ENCODE measurements around the gene CSNK1G2.
A peak's percentile ranks its signal among the peaks of the same experiment; 100 is the strongest.

CSNK1G2 gene

GRCh38 chr19:1941146-1942077 is at the start of gene CSNK1G2:
CSNK1G2 (plus strand) TSS chr19:1941172; CDS start chr19:1969773, 28,601 bp downstream.
- no peak for DNase-seq

- no peak for DNase-seq
Measured at GRCh38 chr19:1893791-1894190, 47.2 kb upstream of the CSNK1G2 start.

DNA sequence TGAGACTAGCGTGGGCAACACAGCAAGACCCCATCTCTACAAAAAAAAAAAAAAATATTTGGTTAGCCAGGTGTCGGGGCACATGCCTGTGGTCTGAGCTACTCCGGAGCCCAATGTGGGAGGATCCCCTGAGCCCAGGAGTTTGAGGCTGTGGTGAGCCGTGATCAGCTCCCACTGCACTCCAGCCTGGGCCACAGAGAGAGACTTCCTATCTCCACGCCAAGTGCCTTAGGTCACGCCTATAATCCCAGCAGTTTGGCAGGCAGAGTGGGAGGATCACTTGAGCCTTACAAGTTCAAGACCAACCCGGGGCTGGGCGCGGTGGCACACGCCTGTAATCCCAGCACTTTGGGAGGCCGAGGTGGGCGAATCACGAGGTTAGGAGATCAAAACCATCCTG is 44.5 kb upstream of the CSNK1G2 start:
- DNase-seq: no peak

DNA sequence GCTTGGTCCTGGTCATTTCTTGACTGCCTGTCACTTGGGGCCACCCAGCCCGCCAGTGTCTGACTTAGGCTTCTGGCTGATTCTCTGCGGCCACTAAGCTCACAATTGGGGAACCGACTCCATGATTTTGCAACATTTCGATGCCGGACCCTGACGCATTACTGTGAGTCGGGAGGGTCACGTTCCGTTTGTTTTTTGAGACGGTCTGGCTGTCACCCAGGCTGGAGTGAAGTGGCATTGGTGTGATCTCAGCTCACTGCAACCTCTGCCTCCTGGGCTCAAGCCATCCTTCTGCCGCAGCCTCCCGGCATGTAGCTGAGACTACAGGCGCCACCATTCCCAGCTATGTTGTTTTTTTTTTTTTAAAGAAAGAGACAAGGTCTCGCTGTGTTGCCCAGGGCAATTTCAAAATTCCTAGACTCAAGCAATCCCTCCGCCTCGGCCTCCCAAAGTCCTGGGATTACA is 39.0 kb upstream of the CSNK1G2 start:
- DNase-seq: no peak

DNA sequence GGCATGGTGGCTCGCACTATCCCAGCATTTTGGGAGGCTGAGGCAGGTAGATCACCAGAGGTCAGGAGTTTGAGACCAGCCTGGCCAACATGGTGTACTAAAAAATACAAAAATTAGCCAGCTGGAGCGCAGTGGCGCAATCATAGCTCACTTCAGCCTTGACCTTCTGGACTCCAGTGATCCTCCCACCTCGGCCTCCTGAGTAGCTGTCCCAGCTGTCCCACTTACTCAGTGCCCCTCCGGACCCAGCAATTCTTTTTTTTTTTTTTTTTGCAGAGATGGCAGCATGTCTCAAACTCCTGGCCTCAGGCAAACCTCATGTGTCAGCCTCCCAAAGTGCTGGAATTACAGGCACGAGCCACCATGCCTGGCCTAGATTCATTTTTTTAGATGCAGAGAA is 38.0 kb upstream of the CSNK1G2 start:
- no peak for DNase-seq

DNA sequence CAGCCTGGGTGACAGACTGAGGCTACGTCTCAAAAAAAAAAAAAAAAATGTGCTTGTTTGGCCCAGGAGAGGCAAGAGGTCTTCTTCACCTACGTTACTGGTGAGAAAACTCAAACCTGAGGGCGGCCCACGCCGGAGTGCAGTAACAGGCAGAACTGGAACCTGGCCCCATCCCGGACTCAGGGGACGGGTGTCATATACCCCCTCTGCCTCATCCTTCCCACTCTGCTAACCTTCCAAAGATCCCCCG is 36.2 kb upstream of the CSNK1G2 start:
- DNase-seq: no peak

- DNase-seq: peak; percentile 99
Measured at GRCh38 chr19:1905110-1905862, 35.7 kb upstream of the CSNK1G2 start, which contains the start of the genes ADAT3 and SCAMP4. ADAT3 (plus strand) TSS chr19:1905399; CDS start chr19:1912048, 6,649 bp downstream. SCAMP4 (plus strand) TSS chr19:1905399; CDS start chr19:1915020, 9,621 bp downstream.

- no peak for DNase-seq
Measured at GRCh38 chr19:1905863-1906375, 35.1 kb upstream of the CSNK1G2 start.

- no peak for DNase-seq
Measured at GRCh38 chr19:1906985-1907562, 33.9 kb upstream of the CSNK1G2 start.

DNA sequence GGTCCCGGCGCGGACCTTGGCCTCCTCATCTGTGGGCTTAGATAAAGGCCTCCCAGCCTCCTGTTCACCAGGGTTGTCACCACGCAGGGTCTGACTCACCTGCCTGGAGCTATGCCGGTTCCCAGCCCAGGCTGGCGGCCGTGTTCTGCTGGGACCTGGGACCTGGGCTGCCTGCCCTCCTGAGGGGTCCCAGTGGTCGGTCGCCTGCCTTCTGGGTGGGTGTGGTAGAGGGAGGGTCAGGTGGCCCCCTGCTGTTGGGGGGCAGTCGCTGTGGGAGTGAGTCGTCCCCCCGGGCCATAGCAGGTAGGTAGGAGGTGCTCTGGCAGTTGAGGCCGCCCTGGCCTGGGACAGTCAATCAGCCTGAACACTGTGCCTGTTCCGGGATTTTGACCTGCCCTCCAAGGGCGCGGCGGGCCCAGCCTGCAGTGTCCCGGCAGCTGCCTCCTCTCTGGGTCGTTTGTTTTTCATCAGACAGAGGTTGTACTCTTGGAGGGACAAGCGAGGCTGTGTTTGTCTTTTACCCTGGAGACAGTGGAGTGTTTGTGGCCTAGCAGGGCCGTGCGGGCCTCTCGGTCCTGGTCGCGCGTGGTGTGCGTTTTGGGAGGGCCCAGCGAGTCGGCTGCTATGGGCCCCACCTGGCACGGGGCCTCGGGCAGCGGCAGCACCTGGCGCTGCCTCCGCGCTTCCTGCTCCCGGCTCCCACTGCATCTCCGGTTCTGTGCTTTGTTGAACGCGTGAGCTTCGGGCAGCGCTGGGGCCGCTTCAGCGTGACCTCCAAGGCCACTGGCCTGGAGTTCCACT is 33.2 kb upstream of the CSNK1G2 start:
- no peak for DNase-seq

DNA sequence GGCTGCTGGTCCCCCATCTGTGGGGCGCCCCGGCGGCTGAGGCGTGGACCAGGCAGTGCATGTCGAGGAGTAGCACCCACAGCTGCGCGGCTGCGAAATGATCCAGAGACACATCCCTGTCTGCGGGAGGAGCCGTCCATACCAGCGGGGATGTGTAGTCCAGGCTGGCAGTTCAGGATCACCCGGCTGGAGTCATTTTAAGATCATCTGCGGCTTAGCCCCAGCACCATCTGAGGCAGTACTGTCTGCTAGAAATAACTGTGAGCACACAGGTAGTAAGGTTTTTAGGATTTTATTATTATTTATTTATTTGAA is 32.7 kb upstream of the CSNK1G2 start:
- no peak for DNase-seq

DNA sequence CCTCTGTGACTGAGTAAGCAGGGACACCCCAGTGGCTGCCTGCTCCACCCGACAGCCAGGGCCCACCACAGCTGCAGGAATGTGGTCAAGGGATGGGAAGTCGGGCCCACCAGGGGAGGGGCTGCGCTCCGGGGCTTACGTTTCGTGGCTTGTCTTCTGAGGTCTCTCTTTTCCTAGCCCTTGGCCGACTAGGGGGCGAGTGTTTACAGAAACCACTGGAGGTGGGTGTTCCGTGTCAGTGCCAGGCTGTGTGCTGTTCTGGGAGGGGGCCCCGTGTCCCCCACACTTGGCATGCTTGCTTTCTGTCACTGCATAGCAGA is 31.3 kb upstream of the CSNK1G2 start:
- no peak for DNase-seq

GRCh38 chr19:1910177-1910576 is 30.8 kb upstream of the CSNK1G2 start:
- DNase-seq: peak; percentile 32

GRCh38 chr19:1911098-1911497 is 29.9 kb upstream of the CSNK1G2 start:
- DNase-seq: no peak

DNA sequence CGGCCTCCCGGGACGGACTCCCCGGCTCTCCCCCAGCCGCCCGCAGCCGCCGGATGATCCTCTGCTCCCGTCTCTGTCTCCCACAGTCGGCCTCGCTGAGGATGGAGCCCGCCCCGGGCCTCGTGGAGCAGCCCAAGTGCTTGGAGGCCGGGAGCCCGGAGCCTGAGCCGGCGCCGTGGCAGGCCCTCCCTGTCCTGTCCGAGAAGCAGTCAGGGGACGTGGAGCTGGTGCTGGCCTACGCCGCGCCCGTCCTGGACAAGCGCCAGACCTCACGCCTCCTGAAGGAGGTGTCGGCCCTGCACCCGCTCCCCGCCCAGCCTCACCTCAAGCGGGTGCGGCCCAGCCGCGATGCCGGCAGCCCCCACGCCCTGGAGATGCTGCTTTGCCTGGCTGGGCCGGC is 29.0 kb upstream of the CSNK1G2 start:
- no peak for DNase-seq

DNA sequence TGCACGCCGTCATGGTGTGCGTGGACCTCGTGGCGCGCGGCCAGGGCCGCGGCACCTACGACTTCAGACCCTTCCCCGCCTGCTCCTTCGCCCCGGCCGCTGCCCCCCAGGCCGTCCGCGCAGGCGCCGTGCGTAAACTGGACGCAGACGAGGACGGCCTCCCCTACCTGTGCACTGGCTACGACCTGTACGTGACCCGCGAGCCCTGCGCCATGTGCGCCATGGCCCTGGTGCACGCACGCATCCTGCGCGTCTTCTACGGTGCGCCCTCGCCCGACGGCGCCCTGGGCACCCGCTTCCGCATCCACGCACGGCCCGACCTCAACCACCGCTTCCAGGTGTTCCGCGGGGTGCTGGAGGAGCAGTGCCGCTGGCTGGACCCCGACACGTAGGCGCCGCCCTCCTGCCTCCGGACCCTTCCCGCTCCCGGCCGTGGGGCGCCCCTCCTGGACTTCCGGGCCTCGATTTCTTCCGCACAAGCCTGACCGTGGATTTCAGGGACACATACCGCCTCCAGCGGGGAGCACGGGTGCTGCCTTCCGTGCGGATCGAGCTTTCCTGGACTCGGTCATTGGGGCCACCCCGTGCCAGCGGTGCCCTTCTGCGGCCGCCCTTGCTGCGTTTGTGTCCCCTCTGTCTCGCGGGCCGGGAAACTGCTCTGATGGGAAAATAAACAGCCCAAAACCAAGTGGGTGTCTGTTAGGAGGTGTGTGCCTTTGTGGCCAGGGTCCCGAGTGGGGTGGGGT is 28.0 kb upstream of the CSNK1G2 start:
- DNase-seq: no peak

DNA sequence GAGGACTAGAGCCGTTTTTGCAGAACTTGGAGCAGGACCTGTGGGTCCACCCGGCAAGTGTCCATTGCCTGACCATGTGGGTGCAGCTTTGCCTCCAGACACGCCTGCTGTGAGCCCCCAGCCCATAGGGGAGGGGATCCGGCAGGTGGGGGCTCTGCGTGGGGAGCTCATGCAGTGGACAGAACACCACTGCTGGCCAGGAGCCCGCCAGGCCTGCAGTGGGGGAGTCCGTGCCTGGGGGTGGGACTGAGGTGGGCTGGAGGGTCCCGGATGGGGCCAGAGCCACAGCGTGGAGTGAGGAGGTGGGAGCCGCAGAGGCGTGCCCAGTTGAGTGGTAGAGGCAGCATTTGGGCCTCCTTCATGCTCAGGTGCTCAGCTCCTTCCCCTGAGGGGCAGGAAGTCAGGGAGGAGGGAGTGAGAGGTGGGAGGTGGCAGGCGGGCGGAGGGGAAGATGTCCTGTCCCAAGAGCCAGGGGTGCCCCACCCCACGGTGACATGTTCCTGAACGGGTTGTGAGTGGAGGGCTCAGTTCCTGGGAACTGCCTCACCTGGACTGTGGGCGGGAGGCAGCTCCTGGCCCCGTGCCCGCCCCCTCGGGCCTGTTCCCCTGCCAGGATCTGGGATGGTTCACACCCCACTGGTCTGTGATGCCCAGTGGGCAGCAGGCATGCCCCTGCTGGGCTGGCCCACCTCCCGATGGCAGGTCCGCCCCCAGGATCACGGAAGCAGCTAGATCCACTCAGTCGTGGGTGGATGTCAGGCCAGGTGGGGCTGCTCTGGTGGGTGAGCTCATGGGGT is 27.0 kb upstream of the CSNK1G2 start:
- no peak for DNase-seq

DNA sequence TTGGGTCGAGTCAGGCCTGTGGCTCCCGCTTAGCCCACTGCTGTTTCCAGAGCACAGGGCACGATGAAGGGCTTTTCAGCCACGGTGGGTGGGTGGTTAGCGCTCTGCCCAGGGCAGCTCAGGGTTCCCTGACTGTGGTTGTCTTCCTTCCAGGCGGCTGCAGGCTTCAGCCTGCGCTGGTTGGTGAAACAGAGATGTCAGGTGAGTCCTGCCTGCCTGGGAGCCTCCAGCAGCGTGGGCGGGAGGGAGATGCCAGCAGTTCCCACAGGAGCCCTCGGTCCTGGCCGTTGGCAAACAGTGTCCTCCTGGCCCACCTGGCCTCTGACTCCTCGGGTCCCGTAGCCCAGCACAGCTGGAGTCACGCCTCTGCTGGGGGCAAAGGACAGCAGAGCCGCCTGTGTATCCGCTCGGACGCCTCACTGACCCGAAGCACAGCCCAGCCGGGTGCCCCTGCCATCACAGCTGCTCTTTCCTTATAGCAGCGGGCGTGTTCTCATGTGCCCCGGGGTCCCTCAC is 26.1 kb upstream of the CSNK1G2 start:
- DNase-seq: no peak

DNA sequence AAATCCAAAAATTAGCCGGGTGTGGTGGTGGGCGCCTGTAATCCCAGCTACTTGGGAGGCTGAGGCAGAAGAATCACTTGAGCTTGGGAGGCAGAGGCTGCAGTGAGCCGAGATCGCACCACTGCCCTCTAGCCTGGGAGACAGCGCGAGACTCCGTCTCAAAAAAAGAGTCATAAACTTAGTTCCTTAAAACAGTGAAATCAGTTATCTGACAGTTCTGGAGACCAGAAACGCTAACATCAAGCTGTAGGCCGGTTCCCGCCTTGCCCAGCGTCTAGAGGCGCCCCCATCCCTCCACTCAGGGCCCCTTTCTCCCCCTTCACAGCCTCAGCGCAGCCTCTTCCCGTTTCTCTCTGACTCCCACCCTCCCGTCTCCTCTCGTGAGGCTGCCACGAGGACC is 23.8 kb upstream of the CSNK1G2 start:
- no peak for DNase-seq

GRCh38 chr19:1917926-1918325 is 23.0 kb upstream of the CSNK1G2 start:
- no peak for DNase-seq

DNA sequence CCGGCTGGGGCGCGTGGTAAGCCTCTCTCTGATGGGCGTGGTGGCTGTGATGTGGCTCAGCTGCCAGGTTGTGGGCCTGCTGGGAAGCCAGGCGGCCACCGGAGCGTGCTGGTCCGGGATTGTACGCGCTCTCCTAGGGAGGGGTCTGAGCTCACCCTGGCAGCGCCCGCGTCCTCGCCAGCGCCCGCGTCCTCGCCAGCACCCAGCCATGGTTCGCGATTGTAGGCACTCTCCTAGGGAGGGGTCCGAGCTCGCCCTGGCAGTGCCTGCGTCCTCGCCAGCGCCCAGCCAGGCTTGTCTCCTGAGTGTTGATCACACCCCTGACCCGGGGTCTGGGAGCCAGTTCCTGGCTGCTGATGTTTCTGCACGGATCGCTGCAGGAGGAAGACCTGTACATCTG is 22.0 kb upstream of the CSNK1G2 start:
- DNase-seq: no peak
